HG03565 (cell line): ENCODE data around the gene LITAFD.
"Not testable (repeated sequence)": the region's sequence is repeated elsewhere in the genome, so short reads cannot be mapped to it uniquely, and the experiment has no call there.

Source experiments
- ATAC-seq: cut with Tn5 transposase; IDR thresholded peaks from one replicate; pipeline ENCODE4 v1.9.1; 2021; ENCODE audit warnings: mild to moderate bottlenecking, moderate library complexity; ENCODE audit not compliant: unreplicated experiment

LITAFD gene

GRCh38 chr16:8882041-8882617 lies at the start of gene LITAFD:
TSS of gene LITAFD (plus strand) at chr16:8882351. CDS start at chr16:8884356, 2,005 bp downstream.
- ATAC-seq = no peak

GRCh38 chr16:8832717-8833105 lies 49.4 kb upstream of the LITAFD start:
- no peak for ATAC-seq

DNA sequence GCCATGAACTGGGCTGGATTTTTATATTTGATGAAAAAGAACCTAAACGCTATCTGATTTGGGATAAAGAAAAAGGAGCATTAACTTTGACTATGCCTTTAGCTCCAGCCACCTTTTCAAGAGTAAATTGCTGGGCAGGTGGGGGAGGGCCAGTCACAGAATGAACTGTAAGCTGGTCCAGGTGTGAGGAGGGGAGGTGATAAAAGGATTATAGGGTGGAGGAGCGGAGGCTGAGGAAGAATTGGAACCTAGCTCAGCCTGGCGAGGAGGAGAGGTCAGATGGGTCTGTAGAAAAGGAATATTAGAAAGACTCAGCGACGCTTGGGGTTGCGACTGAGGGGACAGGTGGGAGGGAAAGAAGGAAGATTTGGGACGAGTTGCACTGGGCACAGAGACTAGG lies 45.4 kb upstream of the LITAFD start:
- not testable (repeated sequence) for ATAC-seq

DNA sequence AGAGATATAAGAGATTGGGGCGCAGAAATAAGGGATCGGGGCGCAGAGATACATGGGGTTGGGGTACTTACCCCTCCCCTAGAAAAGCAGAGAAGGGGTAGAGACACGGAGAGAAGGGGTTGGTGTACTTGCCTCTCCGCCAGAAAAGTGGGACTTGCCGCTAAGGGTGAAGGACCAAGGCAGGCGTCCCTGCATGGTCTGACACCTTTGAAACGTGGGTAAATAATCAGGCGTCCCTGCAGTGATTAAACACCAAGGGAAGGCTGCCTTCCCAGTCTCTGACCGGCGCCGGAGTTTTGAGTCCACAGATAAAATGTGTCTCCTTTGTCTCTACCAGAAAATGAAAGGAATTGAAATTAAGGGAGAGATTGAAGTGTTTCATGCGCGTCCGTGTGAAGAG lies 44.6 kb upstream of the LITAFD start:
- not testable (repeated sequence) for ATAC-seq

DNA sequence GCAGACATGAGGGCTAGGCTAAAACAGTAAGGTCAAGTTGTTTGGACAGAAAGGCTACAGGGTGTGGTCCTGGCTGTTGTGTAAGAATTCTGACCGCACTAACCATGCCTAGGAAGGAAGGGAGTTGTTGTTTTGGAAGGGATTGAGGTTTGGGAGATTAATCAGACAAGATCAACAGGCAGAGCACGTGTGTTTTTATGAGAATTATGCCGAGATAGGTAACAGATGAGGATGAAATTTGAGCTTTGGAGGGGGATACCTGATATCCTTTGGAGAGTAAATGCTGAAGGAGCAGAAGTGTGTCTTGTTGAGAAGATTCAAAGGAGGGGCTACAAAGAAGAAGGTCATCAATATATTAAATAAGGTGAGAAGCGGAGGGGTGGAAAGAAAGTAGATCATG lies 40.1 kb upstream of the LITAFD start:
- not testable (repeated sequence) for ATAC-seq

DNA sequence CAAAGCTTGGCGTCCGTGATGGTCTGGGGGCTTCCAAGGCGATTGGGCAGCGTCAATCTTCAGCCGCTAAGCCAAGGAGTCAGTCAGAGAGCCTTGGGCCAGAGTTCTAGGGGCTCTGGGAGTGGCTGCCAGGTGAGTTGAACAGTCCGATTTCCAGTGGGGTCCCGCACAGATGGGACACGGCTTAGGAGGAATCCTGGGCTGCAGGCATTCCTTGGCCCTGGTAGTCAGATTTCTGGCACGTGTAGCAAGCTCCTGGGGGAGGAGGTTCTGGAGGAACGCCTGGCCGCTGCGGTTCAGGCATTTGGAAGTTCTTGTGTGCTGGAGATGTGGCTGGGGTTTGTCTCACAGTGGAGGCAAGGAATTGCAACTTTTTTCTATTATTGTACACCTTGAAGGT lies 38.9 kb upstream of the LITAFD start:
- ATAC-seq = not testable (repeated sequence)

GRCh38 chr16:8845699-8846298 lies 36.4 kb upstream of the LITAFD start:
- no peak for ATAC-seq

DNA sequence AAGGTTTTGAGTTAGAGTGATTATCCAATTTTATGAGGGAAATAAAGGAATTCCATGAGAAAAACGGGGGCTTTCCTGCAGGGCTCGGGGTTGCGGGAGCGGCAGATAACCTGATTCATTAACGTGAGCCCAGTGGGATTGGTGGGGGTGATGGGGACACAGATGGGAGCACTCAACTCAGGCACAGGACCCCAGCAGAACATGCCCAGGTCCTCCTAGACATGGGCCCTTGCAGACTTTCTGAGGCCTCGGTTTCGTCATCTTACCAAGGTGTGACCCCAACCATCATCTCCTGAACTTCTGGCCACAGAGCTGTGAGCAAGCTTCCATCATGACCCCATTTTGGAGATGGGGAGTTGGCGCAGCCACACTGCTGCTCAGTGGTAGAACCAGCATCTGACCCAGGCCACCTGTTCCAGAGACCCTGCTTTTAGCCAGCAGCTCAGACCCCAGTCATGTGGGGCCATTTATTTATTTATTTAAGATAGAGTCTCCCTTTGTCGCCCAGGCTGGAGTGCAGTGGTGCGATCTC lies 35.7 kb upstream of the LITAFD start:
- no peak for ATAC-seq

GRCh38 chr16:8847145-8847544 lies 35.0 kb upstream of the LITAFD start:
- no peak for ATAC-seq

GRCh38 chr16:8847623-8848022 lies 34.5 kb upstream of the LITAFD start:
- no peak for ATAC-seq

GRCh38 chr16:8848231-8848938 lies 33.8 kb upstream of the LITAFD start:
- no peak for ATAC-seq

DNA sequence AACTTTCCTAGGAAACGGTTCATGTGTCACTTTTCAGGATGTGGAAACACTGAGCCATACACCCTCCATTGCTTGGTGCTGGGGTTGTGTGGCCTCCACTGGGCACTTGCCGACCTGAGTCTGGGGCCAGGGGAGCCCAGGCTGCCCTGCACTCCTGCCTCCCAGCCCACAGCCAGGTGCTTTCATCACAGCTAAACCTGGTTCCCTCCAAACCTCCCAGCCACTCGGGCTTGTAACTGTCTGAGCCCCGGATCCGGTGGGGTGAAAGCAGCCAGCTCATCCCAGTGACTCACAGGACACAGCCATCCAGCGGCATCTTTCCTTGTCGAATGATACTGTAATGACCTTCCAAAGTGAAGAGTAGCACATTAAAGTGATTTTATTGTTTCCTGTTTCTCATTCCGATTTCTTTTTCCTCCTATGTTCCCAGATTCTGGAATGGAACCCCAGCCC lies 33.2 kb upstream of the LITAFD start:
- ATAC-seq = no peak

GRCh38 chr16:8849411-8850011 lies 32.6 kb upstream of the LITAFD start:
- no peak for ATAC-seq

DNA sequence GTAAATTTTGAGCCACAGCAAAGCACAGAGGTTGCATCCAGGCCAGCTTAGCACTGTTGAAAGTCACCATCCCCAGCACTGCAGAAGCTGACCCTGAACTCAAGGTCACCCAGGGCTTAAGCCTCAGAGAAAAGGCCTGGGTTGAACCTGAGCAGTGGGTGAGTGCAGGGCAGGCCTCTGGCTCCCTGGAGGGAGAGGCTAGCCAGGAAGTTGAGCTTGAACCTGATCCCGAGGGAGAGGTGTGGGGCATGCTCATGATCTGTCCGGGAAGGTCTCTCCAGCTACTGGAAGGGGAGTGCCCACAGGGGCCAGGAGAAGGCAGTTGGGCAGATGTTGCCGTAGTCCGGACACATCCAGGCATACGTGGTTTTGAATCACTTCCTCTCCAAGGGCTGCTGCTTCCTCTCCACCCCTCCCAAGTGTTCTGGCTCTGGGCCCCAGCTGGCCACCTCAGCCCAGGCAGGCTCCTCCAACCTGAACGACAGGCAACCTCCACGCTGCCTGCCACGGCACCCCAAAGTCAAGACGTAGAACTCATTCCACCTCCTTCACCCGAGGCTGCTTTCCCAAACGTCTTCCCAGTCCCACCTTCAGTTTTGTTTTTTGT lies 31.8 kb upstream of the LITAFD start:
- ATAC-seq = no peak

DNA sequence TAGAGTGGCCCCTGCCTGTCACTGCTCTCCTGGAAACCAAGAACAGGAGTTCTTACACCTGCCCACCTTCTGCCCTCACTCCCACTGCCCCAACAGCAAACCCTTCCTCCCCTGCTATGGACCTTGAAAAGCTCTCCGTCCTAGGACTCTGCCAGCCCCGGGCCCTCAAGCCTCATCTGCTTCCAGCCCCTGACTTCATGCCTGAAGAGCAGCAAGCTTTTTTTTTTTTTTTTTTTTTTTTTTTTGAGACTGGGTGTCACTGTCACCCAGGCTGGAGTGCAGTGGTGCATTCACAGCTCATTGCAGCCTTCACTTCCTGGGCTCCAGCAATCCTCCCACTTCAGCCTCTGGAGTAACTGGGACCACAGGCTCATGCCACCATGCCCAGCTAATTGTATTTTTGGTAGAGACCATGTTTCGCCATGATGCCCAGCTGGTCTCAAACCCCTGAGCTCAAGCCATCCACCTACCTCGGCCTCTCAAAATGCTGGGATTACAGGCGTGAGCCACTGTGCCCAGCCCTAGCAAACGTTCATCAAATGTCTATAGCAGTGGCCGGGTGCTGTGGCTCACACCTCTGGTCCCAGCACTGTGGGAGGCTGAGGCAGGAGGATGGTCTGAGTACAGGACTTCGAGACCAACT lies 30.3 kb upstream of the LITAFD start:
- no peak for ATAC-seq

DNA sequence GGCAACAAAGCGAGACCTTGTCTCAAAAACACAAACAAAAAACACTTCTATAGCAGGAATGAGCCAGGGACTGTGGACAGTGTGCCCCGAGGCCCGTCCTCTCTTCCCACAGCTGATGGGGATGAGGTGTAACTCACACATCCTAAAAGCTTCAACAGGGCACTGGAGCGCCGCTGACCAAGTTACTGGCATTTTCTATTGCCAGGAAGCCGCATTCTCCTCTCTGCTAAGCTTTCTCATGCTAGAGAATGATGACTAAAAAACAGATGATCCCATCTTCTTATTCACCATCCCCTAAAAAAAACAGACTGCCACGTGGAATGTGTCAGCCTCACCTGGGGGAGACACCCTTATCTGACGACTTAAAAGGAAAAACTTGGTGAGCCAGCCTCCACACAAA lies 29.6 kb upstream of the LITAFD start:
- ATAC-seq = no peak

DNA sequence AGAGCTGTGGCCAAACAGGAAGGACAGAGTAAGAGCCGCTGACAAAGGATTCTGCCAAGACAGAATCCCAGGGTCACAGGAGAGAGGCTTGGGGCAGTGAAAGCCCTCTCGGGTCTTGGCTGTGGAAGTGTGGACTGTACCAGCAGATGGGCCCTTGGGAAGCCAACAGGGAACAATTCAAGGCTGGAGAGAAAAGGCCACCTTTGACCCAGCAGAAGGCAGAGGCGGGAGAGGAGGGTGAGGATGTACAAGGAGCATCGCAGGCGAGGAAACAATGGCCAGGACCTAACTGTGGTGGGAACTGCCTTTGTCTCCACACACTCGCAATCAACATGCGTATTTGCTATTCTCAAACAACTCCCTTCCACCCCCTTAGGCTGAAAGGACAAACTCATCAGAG lies 29.0 kb upstream of the LITAFD start:
- ATAC-seq = no peak

DNA sequence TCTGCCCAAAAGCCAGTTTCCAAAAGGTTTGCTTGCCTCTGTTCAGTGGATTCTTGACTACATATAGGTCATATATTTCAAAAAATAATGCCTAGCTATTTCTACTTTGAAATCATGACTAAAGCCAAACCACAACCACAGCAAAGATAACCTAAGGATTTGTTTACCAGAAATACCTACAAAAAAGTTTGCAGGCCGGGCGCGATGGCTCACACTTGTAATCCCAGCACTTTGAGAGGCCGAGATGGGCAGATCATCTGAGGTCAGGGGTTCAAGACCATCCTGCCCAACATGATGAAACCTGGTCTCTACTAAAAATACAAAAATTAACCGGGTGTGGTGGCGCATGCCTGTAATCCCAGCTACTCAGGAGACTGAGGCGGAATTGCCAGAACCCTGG lies 28.5 kb upstream of the LITAFD start:
- ATAC-seq = no peak

DNA sequence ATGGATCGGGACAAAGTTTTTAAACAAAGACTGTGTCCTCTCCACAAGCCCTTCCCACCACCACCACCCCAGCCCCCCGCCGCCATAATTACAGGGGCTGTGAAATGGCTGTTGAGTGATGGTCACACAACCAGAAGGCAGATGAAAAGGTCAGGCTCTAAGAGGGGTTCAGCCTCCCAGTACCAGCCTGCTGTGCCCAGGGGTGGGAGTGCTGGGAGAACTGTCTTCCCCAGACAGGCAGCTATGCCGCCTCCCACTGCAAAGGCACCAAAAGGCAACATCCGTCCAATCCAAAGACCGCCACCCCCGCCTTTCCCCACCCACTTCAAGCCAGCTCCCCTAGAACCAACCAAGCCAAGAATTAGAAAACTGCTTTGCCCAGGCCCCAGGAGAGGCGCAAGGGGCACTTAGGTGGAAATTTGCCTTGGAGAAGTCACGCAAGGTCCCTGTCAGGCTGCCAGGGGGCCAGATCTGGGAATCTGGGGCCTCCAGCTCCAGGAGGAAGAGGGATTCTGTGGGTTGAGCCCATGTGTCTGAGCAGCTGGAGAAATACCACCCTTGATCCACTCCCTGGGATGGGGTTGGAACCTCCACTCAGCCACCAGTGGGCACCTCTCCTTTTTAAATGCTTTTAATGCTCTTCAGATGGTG lies 27.7 kb upstream of the LITAFD start:
- ATAC-seq = no peak

DNA sequence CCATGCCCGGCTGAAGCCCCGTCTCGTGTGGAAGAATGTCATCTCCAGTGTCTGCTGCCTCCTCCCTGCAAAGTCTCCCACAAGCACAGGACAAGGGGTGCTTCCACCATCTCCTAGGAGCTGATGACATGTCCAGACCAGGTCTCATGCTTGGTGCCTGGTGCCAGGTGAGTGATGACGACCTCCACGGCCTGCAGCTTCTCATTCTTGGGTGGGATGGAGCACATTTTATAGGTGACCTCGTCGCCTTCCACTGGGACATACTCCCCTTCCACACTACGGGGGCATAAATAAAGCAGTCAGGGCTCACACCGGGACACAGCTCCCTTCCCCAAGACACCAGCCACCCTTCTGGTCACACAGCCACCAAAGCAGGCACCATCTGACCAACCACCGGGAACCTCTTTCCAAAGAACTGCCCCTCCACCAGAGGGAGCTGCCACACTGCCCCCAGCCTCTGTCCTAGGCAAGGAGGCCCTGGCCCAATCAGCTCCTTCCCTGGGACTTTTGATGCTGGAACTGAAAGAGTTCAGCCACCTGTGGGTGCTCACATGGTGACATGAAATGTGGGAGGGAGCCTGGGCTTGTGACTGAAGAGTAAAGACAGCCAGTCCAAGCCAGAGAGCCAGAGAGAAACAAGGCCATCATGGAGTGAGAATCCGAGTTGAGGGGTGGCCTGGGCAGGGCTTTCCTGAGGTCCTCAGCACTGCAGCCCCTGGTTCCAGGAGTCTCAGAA lies 26.9 kb upstream of the LITAFD start:
- ATAC-seq = no peak
